Esophagus squamous epithelium (tissue), 5 donors: ENCODE results near the gene IGFBP1. TPM values are rescaled to one million over a fixed set of nuclear protein-coding genes. Genes with fewer than 3 reads are reported as not detected.
"Not testable (repeated sequence)": the region's sequence is repeated elsewhere in the genome, so short reads cannot be mapped to it uniquely, and the experiment has no call there.

Experiments
- DNase-seq: peaks from one replicate; lab custom pipeline; 2025; lab: John Stamatoyannopoulos, UW
- H3K27ac ChIP-seq, 4 donors: fragments of 200-600 bp; sonication (generic); one replicate each; pipeline ENCODE4 v1.5.1; 2016 to 2019; ENCODE audit warnings: mild to moderate bottlenecking in 1 of 4
- H3K27me3 ChIP-seq, 4 donors: fragments of 200-600 bp; sonication (generic); 1 replicate in 3 of 4; 2 replicates in 1 of 4; pipeline versions ENCODE4 v1.5.1 to v1.6.0; 2017 to 2021; ENCODE audit warnings: antibody characterized with exemption in 1 of 4
- H3K36me3 ChIP-seq, 3 donors: fragments of 200-600 bp; sonication (generic); one replicate each; pipeline ENCODE4 v1.5.1; 2016 to 2019
- H3K4me1 ChIP-seq, 3 donors: fragments of 200-600 bp; sonication (generic); one replicate each; pipeline ENCODE4 v1.5.1; 2017 to 2019
- H3K4me3 ChIP-seq, 4 donors: fragments of 200-600 bp; sonication (generic); 1 replicate in 3 of 4; 2 replicates in 1 of 4; pipeline ENCODE4 v1.5.1; 2016 to 2019; ENCODE audit warnings: mild to moderate bottlenecking in 2 of 4, moderate library complexity in 1 of 4
- H3K9me3 ChIP-seq, 3 donors: fragments of 200-600 bp; sonication (generic); one replicate each; pipeline ENCODE4 v1.5.1; 2016 to 2019
- CTCF ChIP-seq, 6 experiments: fragments of 450-650 bp in 4 of 6; fragments of 200-600 bp in 2 of 6; sonication (generic) in 2 of 6; IDR thresholded peaks; one replicate each; pipeline ENCODE4 v1.5.1; 2016 to 2019; ENCODE audit warnings: antibody characterized with exemption in 6 of 6, mild to moderate bottlenecking in 4 of 6, moderate library complexity in 4 of 6
- POLR2A ChIP-seq, 4 donors: fragments of 450-650 bp; IDR thresholded peaks; one replicate each; pipeline ENCODE4 v1.6.1; 2017; ENCODE audit warnings: antibody characterized with exemption in 4 of 4, mild to moderate bottlenecking in 4 of 4, moderate library complexity in 3 of 4
- WGBS, 2 donors: methylation state at CpG; one replicate each; pipeline ENCODE4 v1.1.5; 2018; 5-methylcytosine and 5-hydroxymethylcytosine counted together
- intact Hi-C: fragments of 100-400 bp; cut with DNase I; formaldehyde crosslinking; loops from one replicate; pipeline ENCODE4 v1.15.0; 2022
- total RNA-seq, 4 donors: library from RNA; depleted of rRNA; stranded (reverse); fragments of >200 nt; gene quantifications; one replicate each; pipeline ENCODE4 v1.1.0, GENCODE V29; 2016
- donor health status: DM: yes; HTN: yes; CAD: no.

IGFBP1 gene
- not detected for total RNA-seq

DNA sequence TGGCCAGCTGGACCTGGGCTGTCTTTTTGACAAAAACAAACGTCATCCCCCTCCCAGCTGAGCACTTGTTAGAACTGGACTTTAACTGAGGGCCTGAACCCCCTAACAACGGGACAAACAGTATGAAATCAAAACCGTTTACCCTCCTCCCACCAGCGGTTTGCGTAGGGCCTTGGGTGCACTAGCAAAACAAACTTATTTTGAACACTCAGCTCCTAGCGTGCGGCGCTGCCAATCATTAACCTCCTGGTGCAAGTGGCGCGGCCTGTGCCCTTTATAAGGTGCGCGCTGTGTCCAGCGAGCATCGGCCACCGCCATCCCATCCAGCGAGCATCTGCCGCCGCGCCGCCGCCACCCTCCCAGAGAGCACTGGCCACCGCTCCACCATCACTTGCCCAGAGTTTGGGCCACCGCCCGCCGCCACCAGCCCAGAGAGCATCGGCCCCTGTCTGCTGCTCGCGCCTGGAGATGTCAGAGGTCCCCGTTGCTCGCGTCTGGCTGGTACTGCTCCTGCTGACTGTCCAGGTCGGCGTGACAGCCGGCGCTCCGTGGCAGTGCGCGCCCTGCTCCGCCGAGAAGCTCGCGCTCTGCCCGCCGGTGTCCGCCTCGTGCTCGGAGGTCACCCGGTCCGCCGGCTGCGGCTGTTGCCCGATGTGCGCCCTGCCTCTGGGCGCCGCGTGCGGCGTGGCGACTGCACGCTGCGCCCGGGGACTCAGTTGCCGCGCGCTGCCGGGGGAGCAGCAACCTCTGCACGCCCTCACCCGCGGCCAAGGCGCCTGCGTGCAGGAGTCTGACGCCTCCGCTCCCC lies at the start of gene IGFBP1:
Gene IGFBP1, plus strand, starts transcription at position 304 of the 808 bp plus-strand sequence. Its CDS starts 165 bp downstream, at position 469.
- TF ChIP-seq CTCF (IDR thresholded peaks at IDR 0.05) (no peak), POLR2A (IDR thresholded peaks at IDR 0.05) (no peak)
- Histone ChIP-seq H3K36me3 (no peaks in the 10 kb centered on the region), H3K9me3 (no peaks in the 10 kb centered on the region), H3K4me1 (peaks cover 0 to 13% (median 8%) of the 10 kb centered on the region in 3 donors), H3K27me3 (peaks cover 0 to 83% (median 2%) of the 10 kb centered on the region in 4 donors), H3K27ac (no peak within 1 kb of the TSS), H3K4me3 (peak within 1 kb of the TSS in 2 of 4 donors; percentile 30 to 55)
- WGBS, 2 donors: 11 to 17% methylated on average over 5 of the region's 73 CpGs
- intact Hi-C loops: no loop called here
- no peak for DNase-seq

DNA sequence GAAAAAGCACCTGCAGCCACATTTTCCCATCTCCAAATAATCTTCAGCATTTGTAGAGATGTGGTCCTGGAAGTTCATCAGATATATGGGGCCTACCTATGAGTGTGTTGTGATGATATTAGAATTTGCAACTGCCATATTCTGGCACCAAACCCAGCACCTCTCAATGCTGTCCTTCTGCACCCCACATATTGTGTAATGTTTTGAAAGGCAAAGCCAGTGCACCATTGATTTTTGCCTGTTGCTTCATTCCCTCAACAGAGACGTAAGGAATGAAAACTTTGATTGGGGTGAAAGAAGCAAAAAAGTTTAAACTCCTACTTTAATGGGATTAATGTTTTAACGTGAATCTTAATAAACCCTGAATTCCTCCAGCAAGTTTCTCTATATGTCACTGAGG lies 49.4 kb upstream of the IGFBP1 start:
- H3K4me1 ChIP-seq, intact Hi-C loops, H3K27ac ChIP-seq, H3K9me3 ChIP-seq, DNase-seq, H3K4me3 ChIP-seq, H3K27me3 ChIP-seq, H3K36me3 ChIP-seq: not testable (repeated sequence)
- WGBS, 2 donors: 30 to 97% methylated on average over 2 of the region's 2 CpGs

- DNase-seq, H3K36me3 ChIP-seq, intact Hi-C loops, H3K9me3 ChIP-seq, H3K27ac ChIP-seq, H3K4me3 ChIP-seq, H3K4me1 ChIP-seq, H3K27me3 ChIP-seq: not testable (repeated sequence)
- WGBS, 2 donors: 43 to 48% methylated on average over 4 of the region's 4 CpGs
Observed at GRCh38 chr7:45841926-45842717, 46.2 kb upstream of the IGFBP1 start.

DNA sequence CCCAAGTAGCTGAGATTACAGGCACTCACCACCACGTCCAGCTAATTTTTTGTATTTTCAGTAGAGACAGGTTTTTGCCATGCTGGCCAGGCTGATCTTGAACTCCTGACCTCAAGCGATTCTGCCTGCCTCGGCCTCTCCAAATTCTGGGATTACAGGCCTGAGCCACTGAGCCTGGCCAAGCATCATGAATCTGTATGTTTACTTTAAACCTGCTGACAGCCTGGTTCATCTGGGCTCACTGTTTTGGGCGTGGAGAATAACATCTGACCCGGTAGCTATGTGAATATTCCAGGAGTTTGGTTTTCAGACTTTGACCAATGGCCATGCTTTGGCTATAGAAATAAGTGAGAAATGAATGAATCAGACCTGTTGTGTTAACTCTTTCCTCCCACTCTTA lies 41.8 kb upstream of the IGFBP1 start:
- H3K9me3 ChIP-seq, H3K27me3 ChIP-seq, H3K4me3 ChIP-seq, H3K36me3 ChIP-seq, H3K4me1 ChIP-seq, intact Hi-C loops, H3K27ac ChIP-seq, DNase-seq: not testable (repeated sequence)
- 55 to 56% methylated on average over 3 to 4 of the region's 5 CpGs for WGBS, 2 donors

DNA sequence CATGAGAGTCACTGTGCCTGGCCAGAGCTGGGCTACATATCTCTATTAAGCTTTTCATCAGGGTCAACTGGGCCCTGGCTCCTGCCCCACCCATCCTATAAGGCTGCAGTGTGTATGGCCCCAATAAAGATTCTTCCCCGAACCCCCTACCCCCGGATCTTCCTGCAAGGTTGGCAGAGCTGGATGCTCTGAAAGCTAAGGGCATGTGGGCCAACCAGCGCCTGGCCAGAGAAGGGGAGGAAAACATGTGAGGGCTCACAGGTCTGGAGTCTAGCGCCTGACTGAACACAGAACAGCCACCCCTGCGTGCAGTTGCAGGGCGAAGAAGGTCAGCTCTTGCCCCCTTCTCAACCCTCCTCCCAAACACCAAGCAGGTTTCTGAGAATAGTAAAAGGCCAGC lies 39.6 kb upstream of the IGFBP1 start:
- H3K4me3 ChIP-seq, DNase-seq, H3K27me3 ChIP-seq, H3K36me3 ChIP-seq, intact Hi-C loops, H3K9me3 ChIP-seq, H3K27ac ChIP-seq, H3K4me1 ChIP-seq: not testable (repeated sequence)
- 93 to 100% methylated on average over 3 of the region's 6 CpGs for WGBS, 2 donors

DNA sequence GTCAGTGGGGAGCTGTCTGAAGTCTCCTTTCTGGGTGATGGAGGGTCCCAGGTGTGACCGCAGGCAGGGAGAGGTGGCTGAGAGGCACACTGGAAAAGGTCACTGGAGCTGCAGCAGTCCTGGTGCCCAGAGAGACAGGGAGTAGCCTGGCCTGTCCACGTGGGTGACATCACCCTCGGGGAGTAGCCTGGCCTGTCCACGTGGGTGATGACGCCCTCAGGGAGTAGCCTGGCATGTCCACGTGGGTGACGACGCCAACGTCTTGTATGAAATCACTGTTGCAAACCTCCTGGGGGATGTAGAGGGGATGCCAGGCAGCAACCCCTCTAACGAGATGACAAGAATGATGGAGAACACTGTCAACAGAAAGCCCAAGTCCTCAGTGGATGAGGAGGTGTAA lies 35.3 kb upstream of the IGFBP1 start:
- intact Hi-C loops, DNase-seq, H3K27ac ChIP-seq, H3K36me3 ChIP-seq, H3K27me3 ChIP-seq, H3K9me3 ChIP-seq, H3K4me3 ChIP-seq, H3K4me1 ChIP-seq: not testable (repeated sequence)
- 55 to 59% methylated on average over 10 of the region's 10 CpGs for WGBS, 2 donors

DNA sequence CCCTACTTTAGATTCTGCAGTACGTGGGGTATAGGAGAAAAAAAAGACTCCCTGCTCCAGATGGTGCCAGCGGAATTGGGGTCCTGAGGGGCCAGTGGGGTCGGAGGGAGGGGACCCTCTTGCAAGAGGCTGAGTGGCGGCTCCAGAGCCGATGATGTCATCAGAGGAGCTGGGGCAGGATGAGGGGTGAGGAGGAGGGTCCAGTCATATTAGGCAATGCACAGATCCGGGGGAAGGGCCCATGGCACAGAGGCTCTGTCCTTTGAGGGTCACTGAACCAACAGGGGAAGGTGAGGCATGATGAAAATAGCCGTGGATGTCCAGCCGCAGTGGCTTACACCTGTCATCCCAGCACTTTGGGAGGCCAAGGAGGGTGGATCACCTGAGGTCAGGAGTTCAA lies 34.8 kb upstream of the IGFBP1 start:
- DNase-seq, H3K27ac ChIP-seq, H3K4me3 ChIP-seq, H3K4me1 ChIP-seq, intact Hi-C loops, H3K9me3 ChIP-seq, H3K27me3 ChIP-seq, H3K36me3 ChIP-seq: not testable (repeated sequence)
- 70 to 76% methylated on average over 7 of the region's 8 CpGs for WGBS, 2 donors

DNA sequence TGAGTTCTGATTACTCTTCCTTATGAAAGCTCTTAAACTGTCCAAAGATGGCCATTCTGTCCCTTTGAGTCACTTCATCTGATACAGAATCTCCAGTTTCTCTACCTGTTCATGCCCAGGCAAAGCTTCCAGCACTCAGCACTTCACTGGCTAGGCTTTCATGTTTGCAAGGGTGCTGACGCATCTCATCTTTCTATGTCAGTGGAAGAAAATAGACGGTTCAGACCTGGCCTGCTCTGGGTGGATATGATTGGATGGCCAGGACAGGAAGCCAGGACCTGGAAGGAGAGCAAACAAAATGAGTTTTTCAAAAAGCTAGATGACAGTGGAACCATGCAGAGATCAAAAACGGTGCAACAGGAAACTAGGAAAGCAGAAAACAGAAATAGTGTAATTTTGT lies 32.6 kb upstream of the IGFBP1 start:
- DNase-seq, H3K4me3 ChIP-seq, H3K27me3 ChIP-seq, intact Hi-C loops, H3K36me3 ChIP-seq, H3K9me3 ChIP-seq, H3K4me1 ChIP-seq, H3K27ac ChIP-seq: not testable (repeated sequence)
- WGBS, 2 donors: 18 to 37% methylated on average over 2 of the region's 3 CpGs

DNA sequence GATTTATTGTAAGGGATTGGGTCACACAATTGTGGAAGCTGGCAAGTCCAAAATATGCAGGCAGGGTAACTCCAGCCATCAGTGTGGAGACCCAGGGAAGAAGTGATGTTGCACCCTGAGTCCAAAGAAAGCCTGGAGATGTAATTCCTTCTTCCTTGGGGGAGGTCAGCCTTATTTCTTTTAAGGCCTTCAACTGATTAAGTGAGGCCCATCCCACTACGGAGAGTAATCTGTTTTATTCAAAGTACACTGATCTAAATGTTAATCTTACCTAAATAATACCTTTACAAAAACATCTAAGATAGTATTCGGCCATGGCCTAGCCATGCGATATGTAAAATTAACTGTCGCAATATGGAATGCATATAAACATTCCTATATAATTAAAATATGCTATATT lies 31.4 kb upstream of the IGFBP1 start:
- intact Hi-C loops, H3K27ac ChIP-seq, H3K27me3 ChIP-seq, H3K4me1 ChIP-seq, H3K36me3 ChIP-seq, DNase-seq, H3K9me3 ChIP-seq, H3K4me3 ChIP-seq: not testable (repeated sequence)
- 91 to 97% methylated on average over 4 of the region's 4 CpGs for WGBS, 2 donors
